Activated B cell treated with CpG ODN at 0.5 μM for 24 hours (primary cell): ENCODE results near the gene WDR35. TPM values are rescaled to one million over a fixed set of nuclear protein-coding genes. Genes with fewer than 3 reads are reported as not detected.

Experiments used
- ATAC-seq: fragments of 200-7000 bp; cut with Tn5 transposase; one replicate; pipeline ENCODE4 v1.10.0; 2021; ENCODE audit warnings: low read depth, mild to moderate bottlenecking, moderate library complexity
- CTCF ChIA-PET: fragments of 350-600 bp; sonication (Branson Sonifier 250); formaldehyde crosslinking; loops from one replicate; lab custom pipeline; 2021; ENCODE audit warnings: antibody characterized with exemption; lab: Charles Lee
- POLR2A ChIA-PET: fragments of 350-600 bp; sonication (Branson Sonifier 250); formaldehyde crosslinking; loops from one replicate; lab custom pipeline; 2021; ENCODE audit warnings: antibody characterized with exemption; lab: Charles Lee
- DNase-seq: peaks from one replicate; pipeline ENCODE4 v3.0.0; 2022
- H3K27ac Mint-ChIP-seq: one replicate; pipeline ENCODE4 v1.8.0; 2020; ENCODE audit warnings: mixed read lengths
- H3K27me3 Mint-ChIP-seq: one replicate; pipeline ENCODE4 v1.8.0; 2021; ENCODE audit warnings: mixed read lengths
- H3K36me3 Mint-ChIP-seq: one replicate; pipeline ENCODE4 v1.8.0; 2021; ENCODE audit warnings: low read depth, mixed read lengths
- H3K4me1 Mint-ChIP-seq: one replicate; pipeline ENCODE4 v1.8.0; 2021; ENCODE audit warnings: mixed read lengths
- H3K4me3 Mint-ChIP-seq: one replicate; pipeline ENCODE4 v1.8.0; 2020; ENCODE audit warnings: mild to moderate bottlenecking, mixed read lengths
- H3K9me3 Mint-ChIP-seq: one replicate; pipeline ENCODE4 v1.8.0; 2020; ENCODE audit warnings: mixed read lengths
- intact Hi-C: fragments of 100-400 bp; cut with micrococcal nuclease; formaldehyde crosslinking; loops from one replicate; pipeline ENCODE4 v1.15.1; 2024
- total RNA-seq: library from RNA; stranded (reverse); gene quantifications from 2 replicates; pipeline ENCODE4 v1.2.3, GENCODE V29; 2022
- TF ChIP-seq, protein P1 (sequence below): fragments of 200-600 bp; IDR thresholded peaks from one replicate; pipeline ENCODE4 v1.8.0; 2022; ENCODE audit warnings: antibody characterized with exemption, mild to moderate bottlenecking

WDR35 gene
- 8.1 and 8.2 TPM in 2 replicates for total RNA-seq

DNA sequence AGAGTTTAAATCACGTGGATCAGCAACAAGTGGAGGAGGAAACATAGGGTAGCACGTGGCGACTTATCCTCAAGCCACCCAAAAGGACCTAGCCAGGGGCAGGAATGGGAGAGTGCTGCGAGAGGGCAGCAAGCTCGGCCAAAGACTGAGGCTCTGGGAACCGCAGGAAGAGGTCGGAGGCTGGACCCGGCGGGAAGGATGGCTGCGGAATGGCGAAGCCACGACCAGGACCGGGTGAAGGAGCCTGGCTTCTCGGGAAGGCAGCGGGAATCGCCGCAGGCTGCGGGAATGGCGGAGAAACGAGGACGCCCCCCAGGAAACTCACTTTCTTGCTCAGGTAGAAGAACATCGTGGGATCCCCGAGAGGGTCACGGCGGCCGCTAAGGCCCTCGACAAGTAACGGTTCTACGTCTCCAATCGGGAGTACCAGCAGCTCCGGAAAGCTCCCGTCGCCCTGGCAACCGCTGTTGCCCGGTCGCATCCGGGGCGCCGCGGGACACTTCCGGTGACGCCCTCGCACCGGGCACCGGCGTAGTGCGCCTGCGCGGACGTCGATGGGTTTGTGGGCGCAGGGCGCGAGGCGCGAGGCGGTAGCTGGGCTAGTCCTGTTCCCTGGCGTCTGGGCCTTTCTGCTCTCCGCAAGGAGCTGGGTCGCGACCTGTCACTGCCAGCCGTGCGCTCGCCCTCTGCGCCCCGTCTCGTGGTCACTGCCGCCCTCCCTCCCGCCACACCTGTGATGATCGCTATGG, at the start of gene WDR35:
TSS of gene WDR35 (minus strand) at position 439 of the 749 bp plus-strand sequence. CDS start at position 349, 90 bp downstream.
- ATAC-seq, result peak; percentile 89
- TF ChIP-seq, protein P1, sequence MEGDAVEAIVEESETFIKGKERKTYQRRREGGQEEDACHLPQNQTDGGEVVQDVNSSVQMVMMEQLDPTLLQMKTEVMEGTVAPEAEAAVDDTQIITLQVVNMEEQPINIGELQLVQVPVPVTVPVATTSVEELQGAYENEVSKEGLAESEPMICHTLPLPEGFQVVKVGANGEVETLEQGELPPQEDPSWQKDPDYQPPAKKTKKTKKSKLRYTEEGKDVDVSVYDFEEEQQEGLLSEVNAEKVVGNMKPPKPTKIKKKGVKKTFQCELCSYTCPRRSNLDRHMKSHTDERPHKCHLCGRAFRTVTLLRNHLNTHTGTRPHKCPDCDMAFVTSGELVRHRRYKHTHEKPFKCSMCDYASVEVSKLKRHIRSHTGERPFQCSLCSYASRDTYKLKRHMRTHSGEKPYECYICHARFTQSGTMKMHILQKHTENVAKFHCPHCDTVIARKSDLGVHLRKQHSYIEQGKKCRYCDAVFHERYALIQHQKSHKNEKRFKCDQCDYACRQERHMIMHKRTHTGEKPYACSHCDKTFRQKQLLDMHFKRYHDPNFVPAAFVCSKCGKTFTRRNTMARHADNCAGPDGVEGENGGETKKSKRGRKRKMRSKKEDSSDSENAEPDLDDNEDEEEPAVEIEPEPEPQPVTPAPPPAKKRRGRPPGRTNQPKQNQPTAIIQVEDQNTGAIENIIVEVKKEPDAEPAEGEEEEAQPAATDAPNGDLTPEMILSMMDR, result no peak
- Mint-ChIP-seq H3K4me3 (peak within 1 kb of the TSS; percentile 91), H3K9me3 (no peaks in the 10 kb centered on the region), H3K27ac (peak within 1 kb of the TSS; percentile 85), H3K36me3 (peaks cover 9% of the 10 kb centered on the region), H3K4me1 (peaks cover 31% of the 10 kb centered on the region), H3K27me3 (peaks cover 18% of the 10 kb centered on the region)
- intact Hi-C loops, result loop anchor here (1.0 to 10.0 kb wide), 8 partner anchors 23 to 1429 kb away; partner anchors contain the start of genes LDAH, MATN3, PUM2 and RDH14
- ChIA-PET CTCF (interaction anchor here (0.6 kb wide), 1 partner anchor 97 kb away, joined by 3 read pairs; no protein-coding TSS in a partner anchor), POLR2A (interaction anchor here (0.5 to 2.0 kb wide), 4 partner anchors 62 to 325 kb away, joined by 3 to 20 read pairs (median 3); partner anchors contain the start of genes LAPTM4A and TTC32)
- DNase-seq, result peak; percentile 93

DNA sequence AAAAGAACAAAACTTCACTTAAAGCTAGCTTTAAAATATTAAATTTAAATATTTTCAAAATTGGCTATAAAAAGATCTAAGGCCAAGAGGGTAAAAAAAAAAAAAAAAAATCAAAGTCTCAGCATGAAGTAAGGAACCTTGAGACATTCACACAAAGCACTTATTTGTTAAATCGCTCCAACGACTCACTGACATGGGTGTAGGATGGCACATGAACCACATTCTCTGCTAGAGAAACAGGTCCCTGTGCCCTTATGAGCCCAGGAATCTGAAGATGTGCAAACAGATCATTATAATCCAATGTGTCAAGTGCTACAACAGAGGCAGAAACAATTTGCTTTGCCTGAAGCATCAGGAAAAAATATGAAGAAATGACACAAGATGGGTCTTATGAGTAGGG, 47.8 kb upstream of the WDR35 start:
- Mint-ChIP-seq H3K27ac (no peak overlapping the region), H3K36me3 (peaks cover 80% of the 10 kb centered on the region), H3K27me3 (no peaks in the 10 kb centered on the region), H3K4me1 (peaks cover 43% of the 10 kb centered on the region), H3K4me3 (no peak overlapping the region), H3K9me3 (no peaks in the 10 kb centered on the region)
- POLR2A ChIA-PET, result interaction anchor here (2.1 kb wide), 1 partner anchor 14 kb away, joined by 5 read pairs; the partner anchor contains the start of gene LAPTM4A
- ATAC-seq (no peak), DNase-seq (no peak)
- TF ChIP-seq, protein P1, result no peak
- CTCF ChIA-PET, result interaction anchor here (2.4 kb wide), 1 partner anchor 22 kb away, joined by 11 read pairs; no protein-coding TSS in a partner anchor
- intact Hi-C loops, result no loop called here

DNA sequence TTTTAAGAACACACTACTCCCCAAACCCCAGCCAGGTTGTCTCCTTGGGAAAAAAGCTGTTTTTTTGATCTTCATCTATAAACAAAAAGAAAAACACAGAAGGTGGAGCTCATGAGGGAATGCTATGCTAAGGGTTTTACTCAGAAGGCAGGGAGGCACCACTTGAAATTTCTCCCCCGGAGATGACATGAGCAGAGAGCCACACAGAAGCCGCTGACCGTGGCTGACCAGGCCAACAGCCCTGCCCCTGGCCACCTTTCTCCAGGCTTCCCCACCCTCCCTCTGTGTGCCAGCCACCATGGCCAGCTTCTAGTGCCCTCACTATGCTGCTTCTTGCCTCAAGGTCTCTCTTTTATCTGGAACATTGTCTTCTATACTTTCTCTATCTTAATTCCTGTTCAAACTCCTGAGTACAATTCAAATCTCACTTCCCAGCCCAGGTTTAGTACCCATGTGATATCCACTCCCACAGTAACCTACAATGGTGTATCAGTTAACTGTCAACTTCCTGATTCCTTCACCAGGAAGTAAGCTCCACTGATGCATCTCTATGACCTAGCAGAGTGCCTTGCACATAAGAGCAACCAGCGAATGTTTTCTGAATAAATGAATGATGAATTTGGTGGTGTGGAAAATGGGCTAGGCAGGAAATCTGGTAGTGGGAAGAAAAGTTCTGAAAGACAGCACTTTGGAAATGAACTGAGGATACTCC, 46.2 kb upstream of the WDR35 start:
- peak overlapping the region; percentile 79 for H3K27ac Mint-ChIP-seq
- H3K9me3 Mint-ChIP-seq, result no peaks in the 10 kb centered on the region
- DNase-seq (no peak), ATAC-seq (peak; percentile 90)
- H3K4me3 Mint-ChIP-seq, result peak overlapping the region; percentile 21
- intact Hi-C loops, result loop anchor here (1.0 kb wide), 1 partner anchor 13 kb away; no protein-coding TSS in a partner anchor
- peaks cover 33% of the 10 kb centered on the region for H3K4me1 Mint-ChIP-seq
- POLR2A ChIA-PET, result interaction anchor here (0.5 to 2.4 kb wide), 3 partner anchors 14 to 18 kb away, joined by 4 to 6 read pairs (median 4); partner anchors contain the start of gene LAPTM4A
- no peaks in the 10 kb centered on the region for H3K27me3 Mint-ChIP-seq
- TF ChIP-seq, protein P1, result no peak
- CTCF ChIA-PET, result interaction anchor here (2.4 kb wide), 1 partner anchor 21 kb away, joined by 11 read pairs; no protein-coding TSS in a partner anchor
- H3K36me3 Mint-ChIP-seq, result peaks cover 91% of the 10 kb centered on the region

DNA sequence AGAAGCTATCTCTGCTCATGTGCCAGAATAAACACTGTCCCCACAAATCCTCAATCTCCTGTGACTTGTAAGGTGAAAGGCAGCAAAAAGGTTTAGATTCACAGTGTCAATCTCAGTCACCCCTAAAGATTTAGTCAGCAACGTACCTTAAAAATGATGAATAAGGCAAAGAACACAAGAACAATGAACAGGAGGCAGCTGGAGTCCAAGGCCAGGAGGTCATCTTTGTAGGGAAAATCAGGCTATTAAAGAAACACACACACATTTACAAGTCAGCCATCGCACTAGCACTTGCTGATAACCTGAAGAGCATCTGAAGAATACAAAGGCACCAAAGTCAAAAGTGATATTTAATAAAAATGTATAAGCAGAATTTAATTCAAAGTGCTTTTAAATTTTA, 44.9 kb upstream of the WDR35 start:
- CTCF ChIA-PET, result interaction anchor here (0.7 to 2.3 kb wide), 2 partner anchors 15 to 19 kb away, joined by 3 to 12 read pairs; no protein-coding TSS in a partner anchor
- no peak for ATAC-seq

More for the DNA sequence above, 44.9 kb upstream of the WDR35 start:
- no peak overlapping the region for H3K27ac Mint-ChIP-seq
- DNase-seq, result no peak
- TF ChIP-seq, protein P1, result no peak
- POLR2A ChIA-PET, result interaction anchor here (2.4 kb wide), 1 partner anchor 15 kb away, joined by 6 read pairs; no protein-coding TSS in a partner anchor
- intact Hi-C loops, result no loop called here
- H3K27me3 Mint-ChIP-seq, result no peaks in the 10 kb centered on the region
- H3K9me3 Mint-ChIP-seq, result no peaks in the 10 kb centered on the region
- no peak overlapping the region for H3K4me3 Mint-ChIP-seq
- H3K4me1 Mint-ChIP-seq, result peaks cover 29% of the 10 kb centered on the region
- H3K36me3 Mint-ChIP-seq, result peaks cover 90% of the 10 kb centered on the region
